Body of pancreas (tissue), 4 donors: ENCODE measurements around the gene PTPN21.

Experiments
- POLR2A ChIP-seq, 3 donors: fragments of 450-650 bp; IDR thresholded peaks; one replicate each; pipeline ENCODE4 v1.6.1; 2016; ENCODE audit warnings: antibody characterized with exemption in 3 of 3, mild to moderate bottlenecking in 2 of 3
- TF ChIP-seq, protein P1 (sequence below), 7 experiments: fragments of 450-650 bp in 4 of 7; fragments of 200-600 bp in 3 of 7; sonication (generic) in 3 of 7; IDR thresholded peaks; one replicate each; pipeline ENCODE4 v1.5.1; 2016 to 2019; ENCODE audit warnings: antibody characterized with exemption in 7 of 7

DNA sequence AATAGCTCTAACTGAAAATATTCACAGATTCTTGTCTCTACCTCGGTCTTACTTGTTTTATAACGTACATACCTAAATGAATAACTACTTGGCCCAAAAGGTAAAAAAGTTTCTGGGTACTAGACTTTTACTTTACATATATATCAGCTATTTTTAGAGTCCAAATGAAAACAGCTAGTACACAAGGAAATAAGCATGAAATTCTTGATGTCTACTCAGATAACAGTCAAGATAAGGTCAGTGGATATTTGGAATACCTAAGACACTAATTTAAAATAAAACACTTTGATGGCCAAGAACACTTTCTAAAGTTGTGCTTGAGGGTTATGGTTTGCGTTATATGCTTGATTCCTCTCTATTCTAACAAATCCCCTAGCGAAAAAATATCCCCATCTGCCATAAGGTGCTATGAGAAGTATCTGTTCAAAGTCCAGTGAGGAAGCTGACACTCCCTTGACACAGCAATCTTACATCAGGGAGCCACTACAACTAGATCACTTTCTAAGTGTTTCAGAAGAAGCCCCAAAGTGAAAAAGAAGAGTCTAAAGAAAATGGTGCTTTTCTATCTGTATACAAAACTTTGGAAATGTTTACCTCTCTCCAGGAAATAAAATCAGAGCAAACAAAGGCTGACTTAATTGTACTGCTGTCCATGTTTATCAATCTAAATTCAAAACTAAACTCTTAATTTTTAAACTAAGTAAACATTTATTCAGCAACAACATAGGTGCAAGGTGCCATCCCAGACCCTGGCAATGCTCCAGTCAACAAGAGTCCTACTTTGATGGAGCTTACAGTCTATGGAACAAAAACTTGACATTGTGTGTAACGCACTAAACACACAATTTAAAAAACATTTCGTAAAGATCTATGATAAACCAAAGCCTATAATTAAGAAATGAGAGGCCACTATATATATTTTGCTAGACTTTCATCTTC, 11.7 kb downstream of the PTPN21 start:
- TF ChIP-seq, protein P1, sequence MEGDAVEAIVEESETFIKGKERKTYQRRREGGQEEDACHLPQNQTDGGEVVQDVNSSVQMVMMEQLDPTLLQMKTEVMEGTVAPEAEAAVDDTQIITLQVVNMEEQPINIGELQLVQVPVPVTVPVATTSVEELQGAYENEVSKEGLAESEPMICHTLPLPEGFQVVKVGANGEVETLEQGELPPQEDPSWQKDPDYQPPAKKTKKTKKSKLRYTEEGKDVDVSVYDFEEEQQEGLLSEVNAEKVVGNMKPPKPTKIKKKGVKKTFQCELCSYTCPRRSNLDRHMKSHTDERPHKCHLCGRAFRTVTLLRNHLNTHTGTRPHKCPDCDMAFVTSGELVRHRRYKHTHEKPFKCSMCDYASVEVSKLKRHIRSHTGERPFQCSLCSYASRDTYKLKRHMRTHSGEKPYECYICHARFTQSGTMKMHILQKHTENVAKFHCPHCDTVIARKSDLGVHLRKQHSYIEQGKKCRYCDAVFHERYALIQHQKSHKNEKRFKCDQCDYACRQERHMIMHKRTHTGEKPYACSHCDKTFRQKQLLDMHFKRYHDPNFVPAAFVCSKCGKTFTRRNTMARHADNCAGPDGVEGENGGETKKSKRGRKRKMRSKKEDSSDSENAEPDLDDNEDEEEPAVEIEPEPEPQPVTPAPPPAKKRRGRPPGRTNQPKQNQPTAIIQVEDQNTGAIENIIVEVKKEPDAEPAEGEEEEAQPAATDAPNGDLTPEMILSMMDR (IDR thresholded peaks at IDR 0.05) = no peak
- no peak for TF ChIP-seq POLR2A (IDR thresholded peaks at IDR 0.05)
